ENCODE results near the gene IRX2.

DNA sequence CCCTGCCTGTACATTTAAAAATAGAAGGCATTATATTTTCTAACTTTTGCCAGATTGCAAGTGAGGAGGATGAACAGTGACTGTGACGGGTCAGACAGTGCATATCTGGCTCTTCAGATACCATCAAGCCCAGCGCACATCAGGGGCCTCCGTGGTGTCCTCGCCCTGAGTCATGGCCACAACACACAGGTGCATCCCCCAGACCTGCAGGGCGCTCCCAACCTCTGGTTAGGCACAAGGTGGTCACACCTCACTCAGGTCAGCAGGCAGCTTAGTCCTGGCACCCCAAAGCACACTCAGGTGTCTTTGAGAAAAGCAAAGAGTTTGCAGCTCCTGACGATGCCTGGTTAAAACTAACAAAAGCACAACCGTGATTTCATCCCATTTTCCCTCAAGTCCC is 28.6 kb downstream of the IRX2 start:
- TF ChIP-seq, protein P1, sequence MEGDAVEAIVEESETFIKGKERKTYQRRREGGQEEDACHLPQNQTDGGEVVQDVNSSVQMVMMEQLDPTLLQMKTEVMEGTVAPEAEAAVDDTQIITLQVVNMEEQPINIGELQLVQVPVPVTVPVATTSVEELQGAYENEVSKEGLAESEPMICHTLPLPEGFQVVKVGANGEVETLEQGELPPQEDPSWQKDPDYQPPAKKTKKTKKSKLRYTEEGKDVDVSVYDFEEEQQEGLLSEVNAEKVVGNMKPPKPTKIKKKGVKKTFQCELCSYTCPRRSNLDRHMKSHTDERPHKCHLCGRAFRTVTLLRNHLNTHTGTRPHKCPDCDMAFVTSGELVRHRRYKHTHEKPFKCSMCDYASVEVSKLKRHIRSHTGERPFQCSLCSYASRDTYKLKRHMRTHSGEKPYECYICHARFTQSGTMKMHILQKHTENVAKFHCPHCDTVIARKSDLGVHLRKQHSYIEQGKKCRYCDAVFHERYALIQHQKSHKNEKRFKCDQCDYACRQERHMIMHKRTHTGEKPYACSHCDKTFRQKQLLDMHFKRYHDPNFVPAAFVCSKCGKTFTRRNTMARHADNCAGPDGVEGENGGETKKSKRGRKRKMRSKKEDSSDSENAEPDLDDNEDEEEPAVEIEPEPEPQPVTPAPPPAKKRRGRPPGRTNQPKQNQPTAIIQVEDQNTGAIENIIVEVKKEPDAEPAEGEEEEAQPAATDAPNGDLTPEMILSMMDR (IDR thresholded peaks at IDR 0.05; ENCODE audit: extremely low read depth in 1 of 2, insufficient read depth in 1 of 2, low read depth in 1 of 2, low read length in 2 of 2), result no peak
- TF ChIP-seq, protein P2, sequence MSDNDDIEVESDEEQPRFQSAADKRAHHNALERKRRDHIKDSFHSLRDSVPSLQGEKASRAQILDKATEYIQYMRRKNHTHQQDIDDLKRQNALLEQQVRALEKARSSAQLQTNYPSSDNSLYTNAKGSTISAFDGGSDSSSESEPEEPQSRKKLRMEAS (IDR thresholded peaks at IDR 0.05; ENCODE audit: insufficient read depth, insufficient read length), result no peak
- TF ChIP-seq POLR2A (IDR thresholded peaks at IDR 0.05; ENCODE audit: low read depth, low read length), result no peak
